Measurements from ENCODE around the gene MAGI1. TPM values are rescaled to one million over a fixed set of nuclear protein-coding genes. Genes with fewer than 3 reads are reported as not detected.

The MAGI1 gene
- total RNA-seq, 2 experiments from 2014 or later: 0.21 to 0.24 TPM

GRCh38 chr3:65836047-65836446 is 202.7 kb downstream of the MAGI1 start:
- no peak for DNase-seq
- no peaks in the 10 kb centered on the region for H3K27me3 Mint-ChIP-seq
- H3K4me1 Mint-ChIP-seq (ENCODE audit: low read depth): no peaks in the 10 kb centered on the region
- H3K36me3 Mint-ChIP-seq: no peaks in the 10 kb centered on the region
- ChIA-PET CTCF (no interaction called here), POLR2A (no interaction called here)
- H3K27ac Mint-ChIP-seq: no peak overlapping the region
- no peaks in the 10 kb centered on the region for H3K9me3 Mint-ChIP-seq
- H3K4me3 Mint-ChIP-seq: no peak overlapping the region
- intact Hi-C loops (cut with micrococcal nuclease): no loop called here

- H3K27me3 Mint-ChIP-seq: no peaks in the 10 kb centered on the region
- no peaks in the 10 kb centered on the region for H3K9me3 Mint-ChIP-seq
- H3K27ac Mint-ChIP-seq: no peak overlapping the region
- intact Hi-C loops (cut with micrococcal nuclease): no loop called here
- ChIA-PET POLR2A (no interaction called here), CTCF (no interaction called here)
- H3K4me3 Mint-ChIP-seq: no peak overlapping the region
- no peak for DNase-seq
- no peaks in the 10 kb centered on the region for H3K36me3 Mint-ChIP-seq
- no peaks in the 10 kb centered on the region for H3K4me1 Mint-ChIP-seq (ENCODE audit: low read depth)
These were observed 204.8 kb downstream of the MAGI1 start for GRCh38 chr3:65833761-65834505.

DNA sequence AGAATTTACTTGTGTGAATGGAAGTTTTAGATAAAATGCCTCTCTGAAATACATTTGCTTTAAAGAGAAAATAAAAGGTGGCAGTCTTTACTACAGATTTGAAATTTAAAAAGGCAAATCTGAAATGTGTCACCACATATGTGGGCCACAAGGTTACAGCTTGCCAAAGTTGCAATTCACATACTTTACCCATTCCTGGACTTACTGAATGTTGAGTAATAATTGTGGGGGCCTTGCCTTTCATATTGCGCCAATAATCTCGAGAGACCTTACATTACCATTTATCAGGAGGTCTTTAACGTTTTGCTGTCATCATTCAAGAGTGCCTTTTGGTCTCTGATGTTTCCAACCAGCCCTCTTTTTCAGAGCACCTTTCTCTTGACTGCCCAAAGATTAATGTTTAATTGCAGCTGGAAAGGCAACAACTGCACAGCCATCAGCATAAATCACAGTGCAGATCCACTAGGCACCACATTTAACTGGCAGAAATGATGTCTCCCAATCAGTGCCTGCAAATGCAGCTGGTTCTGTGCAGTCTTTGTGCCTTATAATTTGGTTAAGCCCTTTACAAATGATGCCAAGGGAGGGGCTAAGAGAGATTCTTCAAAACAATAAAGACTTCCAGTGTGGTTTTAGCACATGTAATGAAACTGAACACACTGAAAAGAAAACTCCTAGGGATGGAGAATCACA is 206.8 kb downstream of the MAGI1 start:
- intact Hi-C loops (cut with micrococcal nuclease): no loop called here
- Mint-ChIP-seq H3K4me1 (ENCODE audit: low read depth) (no peaks in the 10 kb centered on the region), H3K27me3 (no peaks in the 10 kb centered on the region), H3K27ac (no peak overlapping the region), H3K4me3 (no peak overlapping the region), H3K36me3 (no peaks in the 10 kb centered on the region), H3K9me3 (no peaks in the 10 kb centered on the region)
- ChIA-PET CTCF (no interaction called here), POLR2A (no interaction called here)
- DNase-seq: no peak

GRCh38 chr3:65830948-65831732 is 207.6 kb downstream of the MAGI1 start:
- no peak overlapping the region for H3K27ac Mint-ChIP-seq
- H3K9me3 Mint-ChIP-seq: no peaks in the 10 kb centered on the region
- intact Hi-C loops (cut with micrococcal nuclease): no loop called here
- H3K36me3 Mint-ChIP-seq: no peaks in the 10 kb centered on the region
- H3K4me3 Mint-ChIP-seq: no peak overlapping the region
- H3K27me3 Mint-ChIP-seq: no peaks in the 10 kb centered on the region
- DNase-seq: no peak
- no peaks in the 10 kb centered on the region for H3K4me1 Mint-ChIP-seq (ENCODE audit: low read depth)
- CTCF ChIA-PET: no interaction called here
- POLR2A ChIA-PET: interaction anchor here (0.8 kb wide), 1 partner anchor 17 kb away, joined by 4 read pairs; no protein-coding TSS in a partner anchor

GRCh38 chr3:65829228-65829627 is 209.5 kb downstream of the MAGI1 start:
- ChIA-PET POLR2A (no interaction called here), CTCF (no interaction called here)
- no peak overlapping the region for H3K4me3 Mint-ChIP-seq
- no peaks in the 10 kb centered on the region for H3K27me3 Mint-ChIP-seq
- no peaks in the 10 kb centered on the region for H3K36me3 Mint-ChIP-seq
- DNase-seq: no peak
- no peaks in the 10 kb centered on the region for H3K9me3 Mint-ChIP-seq
- H3K27ac Mint-ChIP-seq: no peak overlapping the region
- intact Hi-C loops (cut with micrococcal nuclease): no loop called here
- no peaks in the 10 kb centered on the region for H3K4me1 Mint-ChIP-seq (ENCODE audit: low read depth)

DNA sequence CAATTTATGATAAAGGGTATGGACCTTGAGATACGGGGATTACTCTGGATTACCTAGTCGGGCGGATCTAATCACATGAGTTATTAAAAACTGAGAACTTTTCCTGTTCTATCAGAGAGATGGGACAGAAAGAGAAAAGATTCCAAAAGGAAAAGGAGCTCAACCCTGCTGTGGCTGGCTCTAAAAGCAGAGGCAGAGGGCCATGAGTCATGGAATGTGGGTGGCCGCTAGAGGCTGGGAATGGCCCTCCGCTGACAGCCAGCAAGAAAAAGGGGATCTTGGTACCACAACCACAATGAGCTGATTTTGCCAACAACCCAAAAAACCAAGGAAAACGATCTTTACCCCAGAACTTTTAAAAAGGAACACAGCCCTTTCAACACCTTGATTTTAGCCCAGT is 210.0 kb downstream of the MAGI1 start:
- ChIA-PET POLR2A (no interaction called here), CTCF (no interaction called here)
- no peaks in the 10 kb centered on the region for H3K9me3 Mint-ChIP-seq
- no peaks in the 10 kb centered on the region for H3K36me3 Mint-ChIP-seq
- intact Hi-C loops (cut with micrococcal nuclease): no loop called here
- H3K4me1 Mint-ChIP-seq (ENCODE audit: low read depth): no peaks in the 10 kb centered on the region
- no peak for DNase-seq
- no peak overlapping the region for H3K4me3 Mint-ChIP-seq
- H3K27ac Mint-ChIP-seq: no peak overlapping the region
- no peaks in the 10 kb centered on the region for H3K27me3 Mint-ChIP-seq

DNA sequence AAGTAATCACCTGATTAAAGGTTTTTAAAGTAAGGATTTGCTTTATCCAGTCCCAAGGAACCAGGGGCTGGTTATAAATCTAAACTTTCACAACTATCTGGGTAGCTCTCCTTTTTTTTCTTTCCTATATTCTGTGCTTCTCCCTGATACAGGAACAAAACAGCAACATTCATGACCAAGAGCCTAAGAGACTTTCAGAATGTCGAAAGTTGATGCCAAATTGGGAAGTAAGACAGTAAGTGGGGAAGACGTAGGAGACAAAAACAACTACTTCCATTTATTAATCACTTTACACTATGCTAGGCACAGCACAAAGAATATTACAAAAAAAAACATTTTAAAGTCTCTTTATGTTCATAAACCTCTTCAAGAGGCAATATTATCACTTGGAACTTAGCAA is 211.6 kb downstream of the MAGI1 start:
- intact Hi-C loops (cut with micrococcal nuclease): no loop called here
- Mint-ChIP-seq H3K27ac (no peak overlapping the region), H3K4me3 (no peak overlapping the region), H3K36me3 (no peaks in the 10 kb centered on the region), H3K4me1 (ENCODE audit: low read depth) (no peaks in the 10 kb centered on the region), H3K9me3 (peaks cover 3% of the 10 kb centered on the region), H3K27me3 (no peaks in the 10 kb centered on the region)
- CTCF ChIA-PET: no interaction called here
- POLR2A ChIA-PET: interaction anchor here (0.6 kb wide), 1 partner anchor 1928 kb away, joined by 3 read pairs; no protein-coding TSS in a partner anchor
- no peak for DNase-seq

DNA sequence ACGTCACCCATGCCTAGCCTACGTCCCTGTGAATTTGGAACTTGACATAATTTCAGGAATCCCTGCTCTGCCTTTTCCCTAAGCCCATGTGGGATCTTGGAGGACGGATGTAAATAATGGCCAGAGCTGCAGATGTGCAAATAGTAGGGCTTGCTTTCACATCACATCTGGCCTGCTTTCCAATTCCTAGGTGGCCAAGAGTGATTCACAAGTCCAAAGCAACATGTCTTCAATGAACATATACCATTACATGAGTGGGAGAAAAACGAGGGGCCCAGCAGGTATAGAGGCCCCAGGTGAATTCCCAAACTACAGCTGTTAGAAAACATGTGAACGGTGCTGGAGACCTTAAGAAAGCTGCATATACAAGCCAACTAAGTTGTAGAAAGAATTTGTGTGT is 214.6 kb downstream of the MAGI1 start:
- peaks cover 3% of the 10 kb centered on the region for H3K9me3 Mint-ChIP-seq
- ChIA-PET CTCF (no interaction called here), POLR2A (no interaction called here)
- intact Hi-C loops (cut with micrococcal nuclease): no loop called here
- no peaks in the 10 kb centered on the region for H3K36me3 Mint-ChIP-seq
- H3K27me3 Mint-ChIP-seq: no peaks in the 10 kb centered on the region
- DNase-seq: no peak
- H3K27ac Mint-ChIP-seq: no peak overlapping the region
- H3K4me1 Mint-ChIP-seq (ENCODE audit: low read depth): no peaks in the 10 kb centered on the region
- no peak overlapping the region for H3K4me3 Mint-ChIP-seq

DNA sequence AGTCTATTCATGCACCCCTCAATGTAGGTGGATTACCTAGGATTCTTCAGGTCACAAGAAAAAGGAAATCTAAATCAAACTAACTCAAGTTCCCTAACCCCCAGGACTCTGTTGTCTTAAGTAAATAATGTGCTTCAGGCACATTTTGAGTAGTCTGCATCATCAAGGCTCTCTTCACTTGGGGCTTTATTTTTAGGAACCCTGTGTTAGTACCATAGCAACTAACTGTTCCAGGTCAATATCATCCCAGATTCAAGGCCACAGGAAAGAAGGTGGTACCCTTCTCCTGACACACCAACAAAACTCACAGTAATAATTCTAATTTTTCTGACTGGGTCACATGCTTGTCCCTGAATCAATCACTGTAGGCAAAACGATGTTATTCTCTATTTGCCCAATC is 218.1 kb downstream of the MAGI1 start:
- Mint-ChIP-seq H3K27ac (no peak overlapping the region), H3K27me3 (no peaks in the 10 kb centered on the region), H3K4me3 (no peak overlapping the region), H3K9me3 (peaks cover 3% of the 10 kb centered on the region), H3K36me3 (no peaks in the 10 kb centered on the region), H3K4me1 (ENCODE audit: low read depth) (no peaks in the 10 kb centered on the region)
- intact Hi-C loops (cut with micrococcal nuclease): no loop called here
- no peak for DNase-seq
- POLR2A ChIA-PET: no interaction called here
- CTCF ChIA-PET: interaction anchor here (0.9 kb wide), 1 partner anchor 149 kb away, joined by 3 read pairs; no protein-coding TSS in a partner anchor

- Mint-ChIP-seq H3K27ac (no peak overlapping the region), H3K36me3 (no peaks in the 10 kb centered on the region), H3K4me1 (ENCODE audit: low read depth) (no peaks in the 10 kb centered on the region), H3K4me3 (no peak overlapping the region), H3K27me3 (no peaks in the 10 kb centered on the region), H3K9me3 (peaks cover 3% of the 10 kb centered on the region)
- ChIA-PET POLR2A (no interaction called here), CTCF (interaction anchor here (0.9 kb wide), 1 partner anchor 148 kb away, joined by 3 read pairs; no protein-coding TSS in a partner anchor)
- DNase-seq: no peak
- intact Hi-C loops (cut with micrococcal nuclease): no loop called here
These were observed 218.8 kb downstream of the MAGI1 start for GRCh38 chr3:65819896-65820295.

GRCh38 chr3:65817553-65818126 is 221.1 kb downstream of the MAGI1 start:
- Mint-ChIP-seq H3K27ac (no peak overlapping the region), H3K9me3 (peaks cover 2% of the 10 kb centered on the region), H3K36me3 (no peaks in the 10 kb centered on the region), H3K4me1 (ENCODE audit: low read depth) (no peaks in the 10 kb centered on the region), H3K4me3 (no peak overlapping the region), H3K27me3 (no peaks in the 10 kb centered on the region)
- intact Hi-C loops (cut with micrococcal nuclease): no loop called here
- DNase-seq: no peak
- ChIA-PET POLR2A (no interaction called here), CTCF (no interaction called here)

DNA sequence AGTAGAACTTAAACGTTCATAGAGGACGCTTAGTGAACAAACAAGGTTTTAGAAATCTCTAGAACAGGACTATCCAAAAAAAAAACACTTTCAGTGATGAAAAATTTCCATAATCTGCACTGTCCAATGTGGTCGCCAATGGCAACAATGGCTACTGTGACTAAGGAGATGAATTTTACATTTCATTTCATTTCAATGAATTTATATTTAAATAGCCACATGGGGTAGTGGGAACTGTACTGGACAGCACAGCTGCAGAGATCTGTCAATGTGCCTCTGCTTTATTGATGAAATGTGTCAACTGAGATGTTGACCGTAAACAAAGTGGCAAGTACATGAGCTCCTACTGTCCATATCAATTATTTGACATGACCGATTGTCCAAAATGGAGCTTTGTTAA is 222.5 kb downstream of the MAGI1 start:
- Mint-ChIP-seq H3K36me3 (no peaks in the 10 kb centered on the region), H3K4me3 (no peak overlapping the region), H3K9me3 (no peaks in the 10 kb centered on the region), H3K4me1 (ENCODE audit: low read depth) (no peaks in the 10 kb centered on the region), H3K27ac (no peak overlapping the region), H3K27me3 (no peaks in the 10 kb centered on the region)
- POLR2A ChIA-PET: no interaction called here
- intact Hi-C loops (cut with micrococcal nuclease): no loop called here
- no peak for DNase-seq
- CTCF ChIA-PET: no interaction called here

Data from activated CD4-positive, alpha-beta memory T cell treated with anti-CD3 and anti-CD28 coated beads for 36 hours (primary cell).